Activated T-helper 1 cell treated with Interleukin-2 at 50 U/mL for 16 hours (primary cell): ENCODE measurements around the gene KIAA1755.
"Not testable (repeated sequence)": the region's sequence is repeated elsewhere in the genome, so short reads cannot be mapped to it uniquely, and the experiment has no call there.

Experiments
- DNase-seq: peaks from one replicate; pipeline ENCODE4 v3.0.0-alpha.2; 2020; ENCODE audit warnings: low read depth

The KIAA1755 gene

DNA sequence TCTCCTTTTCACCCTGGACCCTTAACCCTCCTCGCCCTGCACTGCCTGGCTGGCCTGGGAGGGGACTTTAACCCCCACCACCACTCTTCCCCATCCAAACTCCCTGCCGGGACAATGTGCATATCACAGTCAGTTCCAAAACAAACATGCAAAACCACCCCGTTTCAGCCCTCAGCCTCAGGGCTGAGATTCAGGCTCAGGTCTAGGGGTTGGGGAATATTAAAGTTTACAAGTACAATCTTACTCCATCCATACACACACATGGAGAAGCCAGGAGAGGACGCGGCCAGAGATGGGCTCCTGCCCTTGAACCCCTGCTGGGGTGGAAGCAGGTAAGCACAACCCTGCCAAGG lies 534 bp downstream of the KIAA1755 start:
- no peak for DNase-seq

DNA sequence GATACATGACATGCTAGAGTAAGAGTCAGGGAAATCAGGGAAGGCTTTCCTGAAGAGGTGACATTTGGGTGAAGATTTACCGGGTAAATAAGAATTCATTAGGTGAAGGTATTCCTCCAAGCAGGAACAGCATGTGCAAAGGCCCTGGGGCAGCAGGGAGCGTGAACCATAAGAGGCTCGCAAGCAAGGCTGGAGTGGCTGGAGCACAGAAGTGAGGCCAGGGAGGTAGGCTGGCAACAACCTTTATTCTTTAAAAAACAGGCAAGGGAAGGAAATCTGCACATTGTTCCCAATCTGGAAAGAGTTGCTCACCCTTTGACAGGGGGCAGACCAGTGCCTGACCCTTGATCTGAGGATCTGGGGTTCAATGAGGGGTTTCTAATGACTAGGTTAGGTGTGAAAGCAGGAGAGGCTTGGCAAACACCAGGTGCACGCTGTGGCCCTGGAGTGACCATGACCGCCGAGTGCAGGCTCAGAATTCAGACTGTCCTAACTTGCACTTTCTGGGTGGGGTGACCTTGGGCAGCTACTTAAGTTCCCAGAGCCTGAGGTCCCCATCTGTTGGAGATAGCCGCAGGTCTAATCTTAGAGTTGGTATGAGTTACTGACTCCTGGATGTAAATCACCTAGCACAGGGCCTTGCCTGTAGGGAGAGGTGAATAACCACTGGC lies 1.9 kb downstream of the KIAA1755 start:
- no peak for DNase-seq

DNA sequence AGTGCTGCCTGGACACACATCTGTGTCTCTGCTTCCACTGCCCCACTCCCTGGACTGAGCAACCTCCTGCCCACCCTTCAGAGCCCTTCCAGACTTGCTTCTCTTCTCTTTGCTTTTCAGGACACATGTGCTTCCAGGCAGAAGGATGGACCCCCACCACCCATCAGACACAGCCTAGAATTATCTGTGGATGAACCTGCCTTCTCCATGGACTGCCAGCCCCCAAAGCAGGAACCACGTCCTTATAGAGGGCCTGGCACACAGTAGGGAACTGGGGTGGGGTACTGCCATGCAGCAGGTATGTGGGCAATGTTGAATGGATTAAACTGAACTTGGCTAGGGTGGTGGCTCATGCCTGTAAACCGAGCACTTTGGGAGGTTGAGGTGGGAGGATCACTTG lies 3.6 kb downstream of the KIAA1755 start:
- DNase-seq, result no peak

DNA sequence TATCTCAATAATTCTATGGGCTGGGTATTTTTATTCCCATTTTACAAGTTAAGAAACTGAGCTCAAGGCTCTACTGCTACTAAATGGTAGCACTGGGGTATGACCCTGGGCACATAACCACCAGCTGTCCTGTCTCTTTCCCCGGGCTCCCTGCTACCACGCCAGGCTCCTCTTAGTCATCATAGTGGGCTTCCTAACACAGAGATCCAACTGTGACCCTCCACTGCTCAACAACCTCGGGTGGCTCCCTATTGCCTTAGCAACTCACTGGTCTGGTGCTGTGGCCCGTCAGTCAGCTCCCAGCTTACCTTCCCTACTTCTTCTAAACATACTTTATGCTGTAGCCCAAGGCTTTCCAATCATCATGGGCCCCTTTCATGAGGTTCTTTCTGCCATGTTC lies 4.5 kb downstream of the KIAA1755 start:
- DNase-seq, result no peak

DNA sequence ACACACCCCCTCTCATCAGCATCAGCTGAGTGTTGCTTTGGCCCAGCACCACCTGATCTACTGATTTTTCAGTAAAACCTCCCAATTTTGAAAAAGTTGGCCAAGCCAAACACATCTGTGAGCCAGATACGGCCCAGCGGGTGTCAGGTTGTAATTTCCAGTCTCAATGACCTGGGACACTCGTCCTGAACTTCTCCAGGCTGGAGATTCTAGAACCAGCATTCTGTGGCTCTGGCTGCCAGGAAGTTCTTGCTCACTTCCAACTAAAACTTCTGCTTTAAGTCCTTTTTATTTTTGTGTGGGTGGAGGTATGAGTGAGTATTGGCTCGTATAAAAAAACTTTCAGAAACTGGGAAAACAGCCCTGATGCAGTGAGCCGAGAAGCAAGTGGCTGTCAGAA lies 5.1 kb downstream of the KIAA1755 start:
- no peak for DNase-seq

DNA sequence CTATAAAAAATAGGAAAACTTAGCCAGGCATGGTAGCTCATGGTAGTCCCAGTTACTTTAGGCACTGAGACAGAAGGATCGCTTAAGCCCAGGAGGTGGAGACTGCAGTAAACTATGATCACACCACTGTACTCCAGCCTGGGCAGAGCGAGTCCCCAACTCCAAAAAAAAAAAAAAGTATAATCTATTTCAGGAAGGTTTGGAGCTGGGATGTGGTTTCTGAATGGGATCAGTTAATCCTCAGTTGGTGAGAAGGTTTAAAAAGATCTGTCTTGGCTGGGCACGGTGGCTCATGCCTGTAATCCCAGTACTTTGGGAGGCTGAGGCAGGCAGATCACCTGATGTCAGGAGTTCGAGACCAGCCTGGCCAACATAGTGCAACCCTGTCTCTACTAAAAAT lies 5.9 kb downstream of the KIAA1755 start:
- not testable (repeated sequence) for DNase-seq

DNA sequence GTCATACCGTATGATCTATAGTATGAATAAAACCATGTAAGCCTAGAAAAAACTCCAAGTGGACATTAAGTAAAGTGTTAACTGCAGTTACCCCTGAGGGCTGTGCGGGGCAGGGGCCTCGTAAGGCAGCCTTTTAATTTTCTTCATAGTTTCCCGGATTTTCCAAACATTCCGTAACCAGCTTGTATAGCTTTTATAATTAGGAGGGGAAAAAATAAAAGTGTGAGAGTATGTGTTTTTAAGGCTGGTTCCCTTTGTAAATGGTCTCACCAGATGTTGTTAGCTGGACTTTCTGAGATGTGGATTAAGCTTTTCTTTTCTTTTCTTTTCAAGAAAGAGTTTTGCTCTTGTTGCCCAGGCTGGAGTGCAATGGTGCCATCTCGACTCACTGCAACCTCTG lies 7.0 kb downstream of the KIAA1755 start:
- no peak for DNase-seq

DNA sequence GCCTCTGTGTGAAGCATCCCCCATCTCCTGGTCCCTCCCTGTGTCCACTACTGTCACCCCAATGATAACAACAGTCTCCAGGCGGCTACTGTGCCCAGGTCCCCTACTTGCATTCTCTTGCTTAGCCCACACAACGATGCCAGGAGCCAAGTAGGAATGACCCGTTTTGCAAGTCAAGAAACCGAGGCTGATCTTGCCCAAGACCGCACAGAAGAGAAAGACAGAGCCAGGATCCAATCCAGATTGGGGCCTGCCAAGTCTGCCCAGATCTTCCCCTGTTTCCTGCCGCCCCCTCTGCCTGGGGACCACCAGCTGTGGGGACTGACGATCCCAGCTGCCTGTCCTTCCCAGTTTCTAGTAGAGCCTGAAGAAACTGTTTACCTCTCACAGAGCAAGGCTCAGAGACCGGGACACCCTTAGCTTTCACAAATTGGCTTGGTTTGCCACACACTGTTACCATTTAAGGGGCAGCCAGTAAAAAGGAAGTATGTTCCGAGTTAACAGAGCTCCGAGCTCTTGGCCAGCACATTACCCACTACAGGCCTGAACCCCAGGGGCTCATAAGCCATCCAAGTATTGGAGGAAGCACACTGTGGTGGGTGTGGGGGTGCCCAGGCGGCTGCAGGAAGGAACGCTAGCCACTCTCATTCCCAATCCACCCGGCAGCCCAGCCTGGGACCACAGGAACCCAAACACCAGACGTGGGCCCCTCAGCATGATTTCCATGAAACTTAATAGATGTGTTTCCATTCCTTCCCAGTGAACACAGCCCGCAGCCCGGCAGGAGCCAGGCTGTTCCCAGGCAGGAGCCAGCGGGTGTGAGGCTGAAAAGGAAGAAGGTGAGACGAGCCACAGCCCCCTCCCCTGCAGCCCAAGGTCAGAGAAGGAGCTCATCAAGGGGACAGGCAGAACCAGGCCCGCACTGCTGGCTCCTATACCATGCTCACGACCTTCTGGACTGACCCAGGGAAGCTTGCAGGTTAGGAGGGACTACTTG lies 7.9 kb downstream of the KIAA1755 start:
- no peak for DNase-seq

DNA sequence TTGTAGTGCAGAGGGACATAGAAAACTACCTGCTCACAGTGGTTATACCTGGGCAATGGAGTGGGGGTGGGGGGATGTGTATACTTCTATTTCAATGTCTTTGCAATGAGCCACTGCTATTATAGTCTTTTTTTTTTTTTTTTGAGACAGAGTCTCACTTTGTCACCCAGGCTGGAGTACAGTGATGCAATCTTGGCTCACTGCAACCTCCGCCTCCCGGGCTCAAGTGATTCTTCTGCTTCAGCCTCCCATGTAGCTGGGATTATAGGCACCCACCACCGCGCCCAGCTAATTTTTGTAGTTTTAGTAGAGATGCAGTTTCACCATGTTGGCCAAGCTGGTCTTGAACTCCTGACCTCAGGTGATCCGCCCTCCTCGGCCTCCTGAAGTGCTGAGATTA lies 9.1 kb downstream of the KIAA1755 start:
- not testable (repeated sequence) for DNase-seq

DNA sequence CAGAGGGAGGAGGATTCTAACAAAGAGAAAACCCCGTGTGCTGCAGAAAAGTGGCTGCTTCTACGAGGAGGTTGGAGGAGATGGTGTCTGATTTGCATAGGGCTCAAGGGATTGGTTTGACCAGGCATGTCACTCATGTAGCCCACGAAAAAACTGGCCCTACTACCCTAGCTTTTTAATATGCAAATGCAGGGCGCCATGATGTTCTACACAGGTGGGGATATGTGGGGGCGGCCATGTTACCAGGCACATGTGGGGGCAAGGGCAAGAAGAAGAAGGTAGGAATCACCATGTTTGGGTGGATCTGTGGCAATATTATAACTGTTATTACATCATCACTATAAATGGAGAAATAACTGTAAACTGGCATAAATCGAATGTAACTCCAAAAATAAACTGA lies 9.9 kb downstream of the KIAA1755 start:
- no peak for DNase-seq

DNA sequence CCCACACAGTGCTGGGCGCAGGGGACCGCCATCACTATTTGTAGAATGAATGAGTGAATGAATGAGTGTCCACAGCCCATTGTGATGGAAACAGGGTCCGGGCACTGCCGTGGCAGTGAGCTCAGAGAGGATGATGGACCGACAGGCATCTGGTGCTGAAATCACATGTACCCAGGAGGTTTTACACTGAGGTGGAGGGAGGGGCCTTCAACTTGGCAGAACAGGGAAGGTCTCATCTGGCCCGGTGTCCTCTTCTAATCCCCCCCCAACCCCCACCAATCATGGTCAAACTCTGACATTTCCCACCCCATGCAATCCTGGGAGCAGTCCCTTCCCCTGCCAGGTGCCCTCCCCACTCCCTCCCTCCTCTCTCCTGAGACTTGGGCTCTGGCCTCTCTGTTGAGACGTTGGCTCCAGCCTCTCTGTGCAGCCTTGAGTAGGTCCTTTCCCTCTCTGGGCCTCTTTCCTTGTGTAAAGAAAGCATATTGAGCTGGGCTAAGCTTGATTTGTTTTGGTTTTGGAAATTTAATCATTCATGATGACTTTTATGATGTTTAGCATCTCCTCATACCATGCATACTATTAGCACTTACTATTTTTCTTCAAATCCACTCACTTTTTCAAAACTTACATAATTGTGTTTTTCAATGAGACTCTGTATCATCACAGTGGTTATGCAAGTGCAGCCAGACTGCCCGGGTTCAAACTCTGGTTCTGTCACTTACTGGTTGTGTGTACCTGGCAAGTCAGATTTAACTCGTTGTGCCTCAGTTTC lies 10.8 kb downstream of the KIAA1755 start:
- DNase-seq, result no peak

DNA sequence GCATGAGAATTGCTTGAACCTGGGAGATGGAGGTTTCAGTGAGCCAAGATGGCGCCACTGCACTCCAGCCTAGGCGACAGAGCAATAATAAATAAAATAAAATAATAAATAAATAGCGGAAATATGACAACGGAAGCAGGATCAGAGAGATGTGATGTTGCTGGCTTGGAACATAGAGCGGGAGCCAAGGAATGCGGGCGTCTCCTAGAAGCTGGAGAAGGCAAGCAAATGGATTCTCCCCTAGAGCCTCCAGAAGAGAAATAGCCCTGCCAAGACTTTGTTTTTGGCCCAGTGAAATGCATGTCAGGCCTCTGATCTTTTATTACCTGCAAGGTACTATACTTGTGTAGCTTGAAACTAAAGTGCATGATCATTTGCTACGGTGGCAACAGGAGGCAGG lies 12.4 kb downstream of the KIAA1755 start:
- no peak for DNase-seq

DNA sequence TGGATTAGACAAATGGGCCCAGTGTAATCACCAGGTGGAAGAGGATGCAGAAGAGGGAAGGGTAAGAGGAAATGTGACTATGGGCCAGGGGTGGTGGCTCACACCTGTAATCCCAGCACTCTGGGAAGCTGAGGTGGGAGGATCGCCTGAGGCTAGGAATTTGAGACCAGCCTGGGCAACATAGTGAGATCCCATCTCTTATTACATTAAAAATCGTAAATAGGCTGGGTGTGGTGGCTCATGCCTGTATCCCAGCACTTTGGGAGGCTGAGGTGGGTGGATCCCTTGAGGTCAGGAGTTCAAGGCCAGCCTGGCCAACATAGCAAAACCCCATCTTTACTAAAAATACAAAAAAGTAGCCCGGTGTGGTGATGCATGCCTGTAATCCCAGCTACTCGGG lies 12.8 kb downstream of the KIAA1755 start:
- DNase-seq, result not testable (repeated sequence)

DNA sequence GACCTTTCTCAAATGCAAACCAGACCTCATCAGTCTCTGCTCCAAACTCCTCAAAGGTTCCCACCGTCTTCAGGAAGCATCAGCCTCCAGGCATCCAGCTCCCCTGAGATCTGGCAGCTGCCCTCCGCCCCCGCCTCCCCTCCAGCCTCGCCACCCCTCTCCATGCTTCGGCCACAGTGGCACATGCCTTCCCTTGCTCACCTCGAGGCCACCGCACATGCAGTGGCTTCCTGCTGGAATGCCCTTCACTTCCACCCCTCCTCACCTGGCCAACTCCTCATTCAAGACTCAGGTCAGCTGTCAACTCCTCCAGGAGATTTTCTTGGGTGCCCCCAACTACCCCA lies 13.4 kb downstream of the KIAA1755 start:
- DNase-seq, result no peak

DNA sequence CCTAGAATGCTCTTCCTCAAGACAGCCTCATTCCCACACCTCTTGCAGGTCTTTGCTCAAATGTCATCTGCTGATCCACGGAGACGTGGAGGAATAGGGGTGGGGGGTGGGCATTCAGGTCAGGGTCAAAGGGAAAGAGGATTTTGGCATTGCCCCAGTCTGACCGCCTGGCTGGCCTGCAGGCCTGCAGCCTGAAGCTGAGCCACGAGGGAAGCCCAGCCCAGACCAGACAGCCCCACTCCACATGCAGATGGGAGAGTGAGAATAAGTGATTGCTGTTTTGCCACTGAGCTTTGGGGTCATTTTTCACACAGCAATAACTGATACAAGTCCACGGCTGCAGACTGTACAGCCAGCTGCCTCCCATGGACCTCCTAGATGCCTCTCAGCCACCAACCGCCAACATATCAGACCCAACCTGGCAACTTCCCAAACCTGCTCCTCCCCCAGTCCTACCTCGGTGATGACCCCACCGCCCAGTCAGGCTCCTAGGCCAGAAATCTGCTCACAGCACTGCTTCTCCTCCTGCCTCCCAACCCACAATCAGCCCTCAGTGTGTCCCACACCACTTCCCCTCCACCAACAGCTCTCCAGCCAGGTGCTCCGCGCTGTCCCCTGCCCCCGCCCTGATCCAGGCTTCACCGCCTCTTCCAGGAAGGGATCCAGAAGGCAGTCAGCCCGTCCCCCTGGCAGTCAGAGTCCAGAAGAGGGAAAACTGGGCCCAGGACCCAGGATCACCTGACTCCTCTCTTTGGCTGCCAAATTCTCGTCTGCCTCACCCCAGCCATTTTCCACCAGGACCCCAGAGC lies 14.0 kb downstream of the KIAA1755 start:
- DNase-seq, result no peak

DNA sequence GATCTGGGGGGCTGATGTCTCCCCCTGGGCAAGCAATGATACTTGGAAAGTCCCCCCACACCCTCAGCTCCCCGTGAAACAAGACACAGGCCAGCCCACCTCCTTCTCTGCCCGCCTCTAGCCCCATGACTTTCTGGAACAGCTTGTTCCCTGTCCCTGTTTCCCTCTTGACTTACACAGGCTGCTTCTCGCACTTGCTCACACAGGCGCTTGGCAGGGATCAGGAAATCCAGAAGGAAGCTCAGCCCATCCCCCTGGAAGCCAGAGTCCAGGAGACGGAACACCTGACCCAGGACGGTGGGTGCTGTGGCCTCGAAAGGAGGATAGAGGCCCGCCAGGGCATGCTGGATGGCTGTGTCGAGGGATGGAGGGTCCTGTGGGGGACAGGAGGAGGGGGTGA lies 14.8 kb downstream of the KIAA1755 start:
- no peak for DNase-seq

DNA sequence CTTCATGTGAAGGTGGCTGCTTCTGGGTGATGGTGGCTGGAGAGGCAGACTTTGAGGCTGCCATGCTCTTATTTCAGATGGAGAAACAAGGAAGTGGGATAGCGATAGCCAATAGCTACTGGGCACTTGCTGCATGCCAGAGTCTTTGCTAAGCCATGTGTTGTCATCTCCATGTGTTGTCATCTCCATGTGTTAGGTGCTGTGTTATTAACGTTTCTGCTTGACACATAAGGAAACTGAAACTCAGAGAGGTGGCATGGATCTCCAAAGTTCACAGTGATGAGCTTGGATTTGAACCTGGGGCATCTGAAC lies 16.9 kb downstream of the KIAA1755 start:
- DNase-seq, result no peak

DNA sequence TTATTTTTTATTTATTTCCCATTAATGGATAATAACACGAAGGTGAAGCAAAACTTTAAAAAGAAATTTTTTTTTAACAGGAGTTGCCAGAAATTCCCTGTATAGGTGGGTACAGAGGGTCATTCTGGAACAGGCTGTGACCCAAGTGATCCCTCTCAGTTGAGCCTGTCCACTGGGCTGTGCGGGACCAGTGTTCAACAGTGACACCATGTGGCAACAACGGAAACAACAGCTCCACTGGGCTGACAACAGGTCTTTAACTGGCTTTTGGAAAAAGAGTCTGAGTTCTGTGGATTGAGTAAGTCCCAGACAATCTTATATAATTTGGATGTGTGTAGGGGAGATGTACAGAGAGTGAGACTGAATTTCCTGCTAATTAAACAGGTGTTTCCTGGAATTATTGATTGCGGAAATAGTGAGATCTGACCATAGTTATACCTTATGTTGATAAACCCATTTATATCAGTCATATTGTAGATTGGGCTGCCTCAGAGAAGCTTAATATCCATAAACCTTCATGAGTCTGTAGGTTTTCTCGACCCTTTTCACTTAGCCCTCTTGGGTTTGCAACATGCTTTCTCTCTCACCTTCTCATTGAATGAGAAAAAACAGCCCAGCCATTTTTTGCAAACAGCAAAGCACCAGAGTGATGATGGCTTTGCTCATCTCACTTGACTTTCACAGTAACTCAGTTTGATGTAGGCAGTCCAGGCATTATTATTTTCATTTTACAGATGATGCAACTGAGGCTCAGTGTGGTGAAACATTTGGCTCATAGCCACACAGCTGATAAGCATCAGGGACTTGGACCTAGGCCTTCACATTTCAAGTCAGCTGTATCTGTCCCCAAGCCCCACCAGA lies 17.5 kb downstream of the KIAA1755 start:
- DNase-seq, result no peak

DNA sequence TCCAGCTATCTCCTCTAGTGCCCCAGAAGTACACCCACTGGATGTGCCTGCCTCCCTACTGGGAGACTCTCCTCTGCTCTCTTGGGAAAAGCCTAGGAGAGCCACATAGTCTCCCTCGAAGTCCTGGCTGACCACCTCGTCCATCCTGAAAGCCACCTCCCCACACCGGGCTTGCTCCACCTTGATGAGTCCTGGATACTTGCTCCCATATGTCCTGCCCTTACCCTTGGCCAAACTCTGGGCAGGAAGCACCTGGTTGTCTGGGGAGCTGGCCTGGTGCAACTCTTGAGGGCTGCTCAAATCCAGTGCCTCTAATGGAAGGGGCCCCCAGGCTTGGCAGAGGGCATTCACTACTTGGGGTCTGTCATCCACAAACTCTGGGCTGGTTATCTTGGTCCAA lies 19.3 kb downstream of the KIAA1755 start:
- DNase-seq, result no peak

DNA sequence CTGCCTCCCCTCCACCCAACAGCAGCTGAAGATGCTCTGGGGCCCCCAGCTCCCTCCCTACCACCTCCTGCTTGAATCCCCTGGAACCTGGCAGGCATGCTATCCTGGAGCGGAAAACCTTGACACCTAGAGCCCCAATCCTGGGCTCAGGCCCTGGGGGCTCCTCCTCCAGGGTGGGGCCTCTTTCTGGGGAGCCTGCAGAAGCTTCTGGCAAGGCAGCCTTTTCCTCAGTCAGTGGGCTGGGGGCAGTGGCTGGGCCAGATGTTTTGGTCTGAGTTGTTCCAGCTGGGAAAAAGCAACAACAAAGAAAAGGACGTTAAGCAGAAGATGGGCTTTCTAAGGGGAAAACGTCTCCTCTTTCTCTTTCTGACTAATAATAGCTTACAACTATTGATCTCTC lies 21.1 kb downstream of the KIAA1755 start:
- no peak for DNase-seq

DNA sequence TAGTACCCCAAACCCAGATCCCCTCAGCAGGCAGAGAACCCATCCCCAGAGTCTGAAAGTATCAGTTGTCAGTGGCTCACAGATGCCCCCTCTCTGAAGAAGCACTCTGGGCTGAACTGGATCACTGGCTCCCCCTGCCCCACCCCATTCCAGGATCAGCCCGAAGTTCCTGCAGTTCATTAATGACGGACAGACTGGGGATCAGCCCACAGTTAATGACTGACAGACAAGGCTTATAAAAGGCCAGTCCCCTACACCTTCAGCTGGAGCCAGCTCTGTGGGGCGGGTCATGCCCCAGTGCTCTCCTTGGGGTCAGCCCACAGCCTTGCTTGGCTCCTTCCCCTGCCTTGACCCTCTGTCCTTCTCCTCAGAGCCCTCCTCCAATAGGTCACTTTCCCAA lies 21.7 kb downstream of the KIAA1755 start:
- DNase-seq, result no peak
